HG03108 (cell line): Measurements from ENCODE around the gene ZNF143.
"Not testable (repeated sequence)": the region's sequence is repeated elsewhere in the genome, so short reads cannot be mapped to it uniquely, and the experiment has no call there.

Experiments
- ATAC-seq: cut with Tn5 transposase; IDR thresholded peaks from one replicate; pipeline ENCODE4 v1.9.1; 2021; ENCODE audit warnings: moderate library complexity; ENCODE audit not compliant: unreplicated experiment

The ZNF143 gene

GRCh38 chr11:9535189-9535781, 74.5 kb downstream of the ZNF143 start:
- ATAC-seq = no peak

GRCh38 chr11:9538548-9538947, 77.7 kb downstream of the ZNF143 start:
- ATAC-seq = no peak

- ATAC-seq = not testable (repeated sequence)
Observed at GRCh38 chr11:9549216-9549615, 88.4 kb downstream of the ZNF143 start.

- ATAC-seq = no peak
Observed at GRCh38 chr11:9550191-9550628, 89.4 kb downstream of the ZNF143 start.

GRCh38 chr11:9561279-9561982, 100.6 kb downstream of the ZNF143 start:
- ATAC-seq = no peak

- ATAC-seq = no peak
Observed at GRCh38 chr11:9562716-9563115, 101.9 kb downstream of the ZNF143 start.

GRCh38 chr11:9563196-9563730, 102.5 kb downstream of the ZNF143 start:
- no peak for ATAC-seq

GRCh38 chr11:9565822-9566560, 105.2 kb downstream of the ZNF143 start:
- ATAC-seq = peak; percentile 88

- no peak for ATAC-seq
Observed at GRCh38 chr11:9566561-9567063, 105.8 kb downstream of the ZNF143 start.

GRCh38 chr11:9567401-9567800, 106.6 kb downstream of the ZNF143 start:
- no peak for ATAC-seq

- ATAC-seq = no peak
Observed at GRCh38 chr11:9568161-9568853, 107.5 kb downstream of the ZNF143 start.

- no peak for ATAC-seq
Observed at GRCh38 chr11:9568854-9569587, 108.2 kb downstream of the ZNF143 start.

- ATAC-seq = no peak
Observed at GRCh38 chr11:9569588-9570164, 108.9 kb downstream of the ZNF143 start.

GRCh38 chr11:9570313-9571025, 109.7 kb downstream of the ZNF143 start:
- ATAC-seq = no peak

GRCh38 chr11:9571071-9571762, 110.4 kb downstream of the ZNF143 start:
- no peak for ATAC-seq

GRCh38 chr11:9571763-9572115, 110.9 kb downstream of the ZNF143 start:
- no peak for ATAC-seq

- ATAC-seq = peak; percentile 83
Observed at GRCh38 chr11:9573052-9573774, 112.4 kb downstream of the ZNF143 start, which contains the start of gene WEE1. WEE1 (plus strand) TSS chr11:9573670; CDS start chr11:9573934, 264 bp downstream.
